CD14-positive monocyte (primary cell): ENCODE results near the gene AP1S3. TPM values are rescaled to one million over a fixed set of nuclear protein-coding genes. Genes with fewer than 3 reads are reported as not detected.

Experiments used
- DNase-seq, 3 donors: peaks; one replicate each; pipeline ENCODE4 v3.0.0-alpha.2; 2011 to 2022
- H2AFZ ChIP-seq: 2 replicates; pipeline ENCODE4 v1.6.0; 2012; ENCODE audit warnings: mild to moderate bottlenecking, low read depth, low read length, inconsistent platforms; ENCODE audit not compliant: insufficient read depth, poor library complexity, severe bottlenecking
- H3K27ac ChIP-seq, 2 donors: 1 replicate in 1 of 2; 2 replicates in 1 of 2; pipeline ENCODE4 v1.5.1; 2012 to 2013; ENCODE audit warnings: low read length in 2 of 2, control low read depth in 1 of 2, inconsistent platforms in 1 of 2, low read depth in 1 of 2, mild to moderate bottlenecking in 1 of 2
- H3K27me3 ChIP-seq, 2 donors: one replicate each; pipeline versions ENCODE4 v1.6.0 to v1.6.1; 2011 to 2013; ENCODE audit warnings: low read length in 2 of 2; ENCODE audit not compliant: control insufficient read depth in 2 of 2, insufficient read depth in 2 of 2
- H3K36me3 ChIP-seq, 2 donors: replicated peaks in 1 of 2; 1 replicate in 1 of 2; 2 replicates in 1 of 2; pipeline versions ENCODE4 v1.5.1 to v1.6.1; 2012 to 2013; ENCODE audit warnings: low read length in 2 of 2, control low read depth in 1 of 2, inconsistent platforms in 1 of 2, mild to moderate bottlenecking in 1 of 2; ENCODE audit not compliant: insufficient read depth in 2 of 2, control insufficient read depth in 1 of 2
- H3K4me1 ChIP-seq, 2 donors: 1 replicate in 1 of 2; 2 replicates in 1 of 2; pipeline versions ENCODE4 v1.5.1 to v1.6.1; 2012 to 2013; ENCODE audit warnings: low read length in 2 of 2, control low read depth in 1 of 2, inconsistent platforms in 1 of 2, mild to moderate bottlenecking in 1 of 2, moderate library complexity in 1 of 2; ENCODE audit not compliant: insufficient read depth in 2 of 2, control insufficient read depth in 1 of 2
- H3K4me2 ChIP-seq: replicated peaks from 2 replicates; pipeline ENCODE3; 2012; ENCODE audit warnings: low read length, moderate library complexity, mild to moderate bottlenecking; ENCODE audit not compliant: poor library complexity, severe bottlenecking; ENCODE audit errors: extremely low read depth
- H3K4me3 ChIP-seq, 3 experiments: fragments of 200-600 bp in 1 of 3; sonication (generic) in 1 of 3; replicated peaks in 1 of 3; 1 replicate in 2 of 3; 2 replicates in 1 of 3; pipeline ENCODE4 v1.5.1; 2011 to 2013; ENCODE audit warnings: low read length in 3 of 3, mild to moderate bottlenecking in 3 of 3, control low read depth in 2 of 3, low read depth in 2 of 3, inconsistent platforms in 1 of 3, moderate library complexity in 1 of 3
- H3K79me2 ChIP-seq: 2 replicates; pipeline ENCODE4 v1.6.0; 2012; ENCODE audit warnings: mild to moderate bottlenecking, control low read depth, inconsistent platforms, low read length, moderate library complexity; ENCODE audit not compliant: insufficient read depth
- H3K9ac ChIP-seq: 2 replicates; pipeline ENCODE4 v1.6.0; 2017; ENCODE audit warnings: low read length, mild to moderate bottlenecking; ENCODE audit not compliant: insufficient read depth, poor library complexity, severe bottlenecking
- H3K9me3 ChIP-seq, 2 donors: replicated peaks in 1 of 2; 1 replicate in 1 of 2; 2 replicates in 1 of 2; pipeline versions ENCODE4 v1.5.1 to v1.6.1; 2012 to 2013; ENCODE audit warnings: low read length in 2 of 2, control low read depth in 1 of 2; ENCODE audit not compliant: control insufficient read depth in 1 of 2, insufficient read depth in 1 of 2
- H4K20me1 ChIP-seq: 2 replicates; pipeline ENCODE4 v1.6.0; 2012; ENCODE audit warnings: mild to moderate bottlenecking, low read length, control low read depth, moderate library complexity; ENCODE audit not compliant: insufficient read depth
- H3K27ac Mint-ChIP-seq, 7 donors: one replicate each; pipeline ENCODE4 v1.8.0; 2020; ENCODE audit warnings: mild to moderate bottlenecking in 7 of 7, mixed read lengths in 7 of 7, moderate library complexity in 6 of 7, inconsistent platforms in 2 of 7
- H3K27me3 Mint-ChIP-seq, 3 donors: one replicate each; pipeline ENCODE4 v1.8.0; 2021 to 2022; ENCODE audit warnings: low read depth in 3 of 3, mild to moderate bottlenecking in 3 of 3, mixed read lengths in 3 of 3, moderate library complexity in 3 of 3, inconsistent platforms in 1 of 3
- H3K36me3 Mint-ChIP-seq, 2 donors: one replicate each; pipeline ENCODE4 v1.8.0; 2020; ENCODE audit warnings: mixed read lengths in 2 of 2, inconsistent platforms in 1 of 2, mild to moderate bottlenecking in 1 of 2
- H3K4me1 Mint-ChIP-seq: one replicate; pipeline ENCODE4 v1.8.0; 2020; ENCODE audit warnings: mild to moderate bottlenecking, mixed read lengths
- H3K4me3 Mint-ChIP-seq, 2 donors: one replicate each; pipeline ENCODE4 v1.8.0; 2020; ENCODE audit warnings: mild to moderate bottlenecking in 2 of 2, mixed read lengths in 2 of 2, moderate library complexity in 1 of 2
- H3K9me3 Mint-ChIP-seq, 7 donors: one replicate each; pipeline ENCODE4 v1.8.0; 2020 to 2022; ENCODE audit warnings: mixed read lengths in 7 of 7, mild to moderate bottlenecking in 6 of 7, moderate library complexity in 6 of 7, inconsistent platforms in 2 of 7
- CTCF ChIP-seq: fragments of 200-600 bp; IDR thresholded peaks from one replicate; pipeline ENCODE4 v1.8.0; 2022; ENCODE audit warnings: antibody characterized with exemption, mild to moderate bottlenecking
- WGBS: methylation state at CpG from one replicate; pipeline ENCODE4 v1.1.5; 2013; ENCODE audit warnings: missing lambda C conversion rate; ENCODE audit not compliant: insufficient coverage; 5-methylcytosine and 5-hydroxymethylcytosine counted together
- intact Hi-C, 2 donors: fragments of 100-400 bp; cut with micrococcal nuclease; formaldehyde crosslinking; loops; one replicate each; pipeline versions ENCODE4 v1.15.0 to v1.15.1; 2023
- polyA plus RNA-seq, 3 donors: library from polyadenylated mRNA; depleted of rRNA in 1 of 3; unstranded in 2 of 3; stranded (reverse) in 1 of 3; fragments of 300-500 nt in 2 of 3; fragments of >200 nt in 1 of 3; fragmentation: Illumina TruSeq in 2 of 3; gene quantifications; 1 replicate in 2 of 3; 2 replicates in 1 of 3; pipeline ENCODE4 v1.2.3, GENCODE V29; 2012 to 2021

The AP1S3 gene
- polyA plus RNA-seq, 3 donors, result 0.80 to 1.3 (median 0.81) TPM

GRCh38 chr2:223711596-223712326 is 125.6 kb downstream of the AP1S3 start:
- Mint-ChIP-seq H3K36me3 (no peaks in the 10 kb centered on the region), H3K4me1 (no peaks in the 10 kb centered on the region)

More at GRCh38 chr2:223711596-223712326, 125.6 kb downstream of the AP1S3 start:
- Histone ChIP-seq H3K9me3 (peaks cover 1 to 3% of the 10 kb centered on the region in 2 donors), H3K79me2 (no peaks in the 10 kb centered on the region), H3K27me3 (no peaks in the 10 kb centered on the region), H3K36me3 (no peaks in the 10 kb centered on the region), H2AFZ (no peak overlapping the region), H3K4me3 (no peak overlapping the region), H3K9ac (no peak overlapping the region), H3K4me2 (no peak overlapping the region), H3K27ac (no peak overlapping the region), H4K20me1 (no peaks in the 10 kb centered on the region), H3K4me1 (no peaks in the 10 kb centered on the region)
- H3K4me3 Mint-ChIP-seq, result no peak overlapping the region
- 85% methylated on average over 2 of the region's 8 CpGs for WGBS
- intact Hi-C loops, result no loop called here
- no peak for TF ChIP-seq CTCF
- H3K9me3 Mint-ChIP-seq, result peaks cover 0 to 8% (median 2%) of the 10 kb centered on the region in 7 donors
- DNase-seq, result no peak
- peaks cover 0 to 5% (median 4%) of the 10 kb centered on the region in 3 donors for H3K27me3 Mint-ChIP-seq
- H3K27ac Mint-ChIP-seq, result no peak overlapping the region

Other genes starting within 250 kb of the AP1S3 start
- gene SCG2, start 235.2 kb downstream of the AP1S3 start, polyA plus RNA-seq, result not detected
- 10 to 100 TPM; 31.7 to 59.8 (median 40.7) TPM for gene WDFY1, start 107.8 kb upstream of the AP1S3 start, polyA plus RNA-seq
- gene MRPL44, start 119.9 kb upstream of the AP1S3 start, polyA plus RNA-seq, result 10 to 100 TPM in 2 of 3 donors, 1 to 10 TPM in 1; 7.5 to 28.4 (median 25.7) TPM
- gene SERPINE2, start 201.7 kb upstream of the AP1S3 start, polyA plus RNA-seq, result not detected